IPS-NIHi7 (cell line): Measurements from ENCODE around the gene RASGRF2.
"Not testable (repeated sequence)": the region's sequence is repeated elsewhere in the genome, so short reads cannot be mapped to it uniquely, and the experiment has no call there.

Experiments
- DNase-seq: peaks from one replicate; pipeline ENCODE4 v3.0.0; 2012; ENCODE audit warnings: mixed read lengths; ENCODE audit errors: extremely low spot score

RASGRF2 gene

GRCh38 chr5:81069990-81070389 lies 109.8 kb downstream of the RASGRF2 start:
- DNase-seq = no peak

- no peak for DNase-seq
Measured at GRCh38 chr5:81070571-81071255, 110.5 kb downstream of the RASGRF2 start.

- DNase-seq = no peak
Measured at GRCh38 chr5:81075041-81075440, 114.9 kb downstream of the RASGRF2 start.

GRCh38 chr5:81077105-81077504 lies 116.9 kb downstream of the RASGRF2 start:
- DNase-seq = no peak

- no peak for DNase-seq
Measured at GRCh38 chr5:81078930-81079329, 118.8 kb downstream of the RASGRF2 start.

- DNase-seq = no peak
Measured at GRCh38 chr5:81080809-81081460, 120.8 kb downstream of the RASGRF2 start.

DNA sequence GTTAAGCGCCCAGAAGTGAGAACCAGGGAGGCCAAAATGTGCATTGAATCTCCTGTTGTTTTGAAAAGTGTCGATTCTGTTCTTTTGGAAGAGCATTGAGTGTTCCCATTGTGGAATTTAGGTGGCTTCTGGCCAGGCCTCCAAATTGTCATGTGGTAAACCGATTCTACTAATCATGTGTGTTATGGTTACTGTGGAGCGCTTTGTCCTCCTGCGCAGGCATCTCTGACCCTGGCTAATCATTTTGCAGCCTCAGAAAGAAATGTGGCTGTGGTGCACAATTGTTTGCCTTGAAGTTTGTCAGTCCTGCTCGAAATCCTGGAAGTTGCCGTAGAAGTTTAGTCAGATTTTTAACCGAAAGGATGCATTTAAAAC lies 121.3 kb downstream of the RASGRF2 start:
- no peak for DNase-seq

DNA sequence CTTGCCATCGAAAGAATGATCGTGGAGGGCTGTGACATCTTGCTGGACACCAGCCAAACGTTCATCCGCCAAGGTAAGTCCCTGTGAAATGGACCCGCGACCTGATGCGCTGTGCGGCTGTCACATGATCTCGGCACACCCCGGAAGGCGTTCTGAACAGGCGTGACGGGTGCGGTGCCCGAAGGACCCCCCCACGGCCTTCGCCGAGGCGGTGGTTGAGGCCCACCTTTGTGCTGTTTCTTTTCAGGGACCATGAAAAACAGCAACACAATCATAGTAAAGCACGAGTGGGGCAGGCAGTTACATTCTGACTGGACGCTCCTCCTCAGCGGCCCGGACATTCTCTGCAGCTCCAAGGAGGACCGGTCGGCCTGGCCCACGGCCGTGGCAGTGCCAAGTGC lies 126.7 kb downstream of the RASGRF2 start:
- DNase-seq = no peak

GRCh38 chr5:81091199-81091598 lies 131.0 kb downstream of the RASGRF2 start:
- no peak for DNase-seq

DNA sequence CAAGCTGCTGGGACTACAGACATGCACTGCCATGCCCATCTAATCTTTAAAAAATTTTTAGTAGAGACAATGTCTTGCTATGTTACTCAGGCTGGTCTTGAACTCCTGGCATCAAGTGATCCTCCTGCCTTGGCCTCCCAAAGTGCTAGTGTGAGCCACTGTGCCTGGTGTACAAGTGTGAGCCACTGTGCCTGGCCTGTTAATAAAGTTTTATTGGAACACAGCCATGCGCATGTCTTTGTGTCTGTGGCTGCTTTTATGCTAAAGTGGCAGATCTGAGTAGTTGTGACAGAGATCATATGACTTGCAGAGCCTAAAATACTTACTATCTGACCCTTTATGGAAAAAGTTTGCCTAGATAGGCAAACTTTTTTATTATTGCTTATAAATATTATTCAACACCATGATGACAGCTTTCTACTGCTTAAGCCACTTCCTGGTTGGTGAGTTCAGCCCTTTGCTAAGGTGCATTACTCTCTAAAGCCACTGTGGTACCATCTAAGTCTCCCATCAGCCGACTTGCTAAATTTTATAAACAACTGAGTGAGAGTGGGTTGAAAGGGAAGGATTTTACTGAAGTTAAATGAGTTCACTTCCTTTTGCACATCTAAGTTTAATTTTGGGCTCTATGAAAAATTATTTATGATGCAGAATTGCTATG lies 133.5 kb downstream of the RASGRF2 start:
- no peak for DNase-seq

DNA sequence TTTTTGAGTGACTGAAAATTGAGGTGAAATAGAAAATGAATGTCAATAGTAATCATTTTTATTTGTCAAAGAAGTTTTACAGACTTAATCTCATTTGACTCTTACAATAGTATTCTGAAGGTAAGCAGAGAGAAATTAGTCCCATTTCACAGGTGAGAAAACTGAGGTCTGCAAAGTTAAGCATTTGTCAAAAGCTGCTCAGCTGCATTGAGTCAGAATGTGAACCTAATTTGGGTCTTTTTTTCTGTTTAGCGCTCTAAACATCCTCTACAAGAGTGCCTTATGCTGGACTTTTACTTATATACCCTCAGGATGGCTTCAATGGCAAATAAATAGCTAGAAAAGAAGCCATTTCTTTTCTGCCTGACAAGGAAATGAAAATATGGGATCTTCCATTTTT lies 135.7 kb downstream of the RASGRF2 start:
- no peak for DNase-seq

- no peak for DNase-seq
Measured at GRCh38 chr5:81097713-81098112, 137.6 kb downstream of the RASGRF2 start.

DNA sequence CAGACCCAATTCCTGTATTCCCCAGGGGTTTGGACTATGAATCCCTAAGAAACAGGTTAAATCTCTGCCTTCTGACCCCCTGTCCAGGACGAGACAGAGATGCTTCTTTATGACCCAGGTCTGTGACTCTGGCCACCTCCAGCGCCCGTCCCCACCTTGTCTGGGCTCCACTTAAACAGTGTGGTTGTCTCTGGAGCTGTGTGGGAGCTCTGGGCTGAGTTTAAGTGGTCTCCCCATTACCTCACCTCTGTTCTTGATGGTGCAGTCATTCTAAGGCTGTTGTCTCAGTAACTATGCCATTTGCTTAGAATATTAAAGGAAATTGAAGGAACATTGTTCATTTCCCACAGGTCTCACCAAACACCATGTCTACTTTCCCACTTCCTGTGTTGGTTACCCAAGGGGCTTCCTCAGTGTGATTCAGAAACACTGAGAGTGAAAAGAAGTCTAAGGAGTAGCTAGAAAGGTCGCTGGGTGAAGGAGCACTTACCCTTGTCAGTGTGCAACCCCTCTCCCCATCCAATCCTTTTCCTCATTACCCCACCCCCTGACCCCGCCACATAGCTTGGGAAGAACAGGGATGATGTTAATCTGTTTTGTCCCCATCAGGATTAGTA lies 145.2 kb downstream of the RASGRF2 start:
- no peak for DNase-seq

DNA sequence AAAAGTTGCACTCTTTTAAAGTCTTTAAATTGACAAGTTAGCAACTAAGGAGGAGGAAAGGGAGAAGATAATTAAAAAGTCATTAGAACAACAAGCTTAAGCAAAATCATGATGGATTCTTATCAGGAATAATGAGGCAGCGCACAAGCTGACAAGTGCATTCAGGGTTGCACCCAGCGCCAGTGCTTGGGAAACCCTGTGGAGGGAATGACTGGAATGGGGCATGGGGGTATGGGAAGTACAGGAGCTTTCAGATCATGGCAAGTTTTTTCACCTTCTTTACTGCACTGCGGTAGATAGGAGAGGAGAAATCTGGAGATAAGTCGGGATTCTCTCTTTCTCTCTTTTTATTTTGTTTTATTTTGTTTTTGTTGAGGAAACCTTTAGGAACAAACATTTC lies 155.1 kb downstream of the RASGRF2 start:
- no peak for DNase-seq

DNA sequence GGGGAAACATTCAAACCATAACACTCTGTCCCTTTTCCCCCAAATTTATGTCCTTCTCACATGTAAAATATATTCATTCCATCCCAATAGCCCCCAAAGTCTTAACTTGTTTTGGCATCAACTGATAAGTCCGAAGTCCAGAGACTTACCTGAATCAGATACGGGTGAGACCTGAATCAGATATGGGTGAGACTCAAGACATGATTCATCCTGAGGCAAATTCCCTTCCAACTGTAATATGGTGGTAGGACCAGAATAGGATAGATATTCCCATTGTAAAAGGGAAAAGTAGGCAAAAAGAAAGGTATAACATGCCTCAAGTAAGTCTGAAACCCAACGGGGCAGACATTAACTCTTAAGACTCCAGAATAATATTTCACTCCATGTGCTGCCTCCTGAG lies 157.4 kb downstream of the RASGRF2 start:
- DNase-seq = no peak

- no peak for DNase-seq
Measured at GRCh38 chr5:81121273-81121672, 161.1 kb downstream of the RASGRF2 start.

DNA sequence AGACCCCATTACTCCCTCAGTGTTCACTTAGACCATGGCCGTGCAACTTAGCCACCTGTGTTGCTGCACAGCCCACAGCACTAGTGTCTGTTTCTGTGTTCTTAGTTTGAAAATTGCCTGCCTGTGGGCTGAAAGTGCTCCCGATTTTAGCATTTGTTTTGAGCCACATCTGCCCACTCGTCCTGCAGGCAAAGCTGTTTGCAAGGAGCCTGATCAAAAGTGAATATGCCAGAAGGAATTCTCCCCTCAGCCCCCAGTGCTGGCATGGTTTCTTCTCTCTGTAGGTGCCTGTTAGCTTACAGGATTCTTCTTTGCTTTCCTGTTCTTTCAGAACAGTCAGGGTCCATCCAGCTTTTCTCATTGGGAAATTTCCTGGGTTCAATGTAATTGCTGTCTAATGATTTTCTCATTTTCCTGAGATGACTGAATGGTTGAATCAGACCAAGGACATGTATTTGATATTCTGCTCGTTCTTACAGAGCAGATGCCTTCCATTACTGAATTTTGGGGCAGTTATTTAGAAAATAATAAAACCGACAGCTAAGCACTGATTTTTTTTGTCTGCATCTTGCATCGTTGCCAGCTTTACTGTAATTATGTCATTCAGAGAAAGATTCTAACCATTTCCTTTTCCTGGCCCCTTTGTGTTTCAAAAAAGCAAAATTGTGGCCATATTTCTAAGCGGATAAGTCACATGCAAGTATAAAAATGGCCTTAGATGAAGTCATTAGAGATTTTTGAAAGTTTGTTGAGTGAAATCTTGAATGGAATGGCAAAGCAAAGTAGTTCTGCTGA lies 161.9 kb downstream of the RASGRF2 start:
- DNase-seq = no peak

- DNase-seq = not testable (repeated sequence)
Measured at GRCh38 chr5:81124689-81125088, 164.5 kb downstream of the RASGRF2 start.

- DNase-seq = no peak
Measured at GRCh38 chr5:81125959-81126358, 165.8 kb downstream of the RASGRF2 start.

- no peak for DNase-seq
Measured at GRCh38 chr5:81128416-81128815, 168.3 kb downstream of the RASGRF2 start.

DNA sequence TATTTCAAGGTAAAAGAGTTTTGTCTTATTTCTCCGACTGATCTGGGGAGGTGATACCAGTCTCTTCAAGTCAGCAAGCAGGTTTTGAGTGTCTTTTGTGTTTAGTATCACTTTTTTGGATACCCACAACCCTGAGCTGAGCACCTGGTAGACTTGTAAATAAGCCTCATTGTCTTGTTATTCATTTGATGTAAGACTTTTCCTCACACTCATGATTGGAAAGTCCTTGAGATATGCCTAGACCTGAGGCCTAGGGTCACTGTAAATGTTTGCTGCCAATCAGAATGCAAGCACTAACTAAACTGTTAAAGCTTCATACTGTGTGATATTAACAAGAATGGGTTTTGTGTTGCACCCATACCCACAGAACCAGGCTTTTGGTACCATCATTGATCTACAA lies 172.2 kb downstream of the RASGRF2 start:
- DNase-seq = no peak

- no peak for DNase-seq
Measured at GRCh38 chr5:81134066-81134465, 173.9 kb downstream of the RASGRF2 start.
